Activated naive CD8-positive, alpha-beta T cell treated with anti-CD3 and anti-CD28 coated beads for 36 hours (primary cell): Measurements from ENCODE around the gene SLC17A5. TPM values are rescaled to one million over a fixed set of nuclear protein-coding genes. Genes with fewer than 3 reads are reported as not detected.
"Not testable (repeated sequence)": the region's sequence is repeated elsewhere in the genome, so short reads cannot be mapped to it uniquely, and the experiment has no call there.

Source experiments
- DNase-seq: peaks from one replicate; pipeline ENCODE4 v3.0.0; 2021
- H3K27ac Mint-ChIP-seq: one replicate; pipeline ENCODE4 v1.8.0; 2022; ENCODE audit warnings: mild to moderate bottlenecking, moderate library complexity, mixed read lengths
- H3K27me3 Mint-ChIP-seq: one replicate; pipeline ENCODE4 v1.8.0; 2022; ENCODE audit warnings: mild to moderate bottlenecking, mixed read lengths
- H3K36me3 Mint-ChIP-seq: one replicate; pipeline ENCODE4 v1.8.0; 2021; ENCODE audit warnings: mild to moderate bottlenecking, mixed read lengths
- H3K4me1 Mint-ChIP-seq: one replicate; pipeline ENCODE4 v1.8.0; 2021; ENCODE audit warnings: mixed read lengths
- H3K4me3 Mint-ChIP-seq: one replicate; pipeline ENCODE4 v1.8.0; 2022; ENCODE audit warnings: mild to moderate bottlenecking, moderate library complexity, mixed read lengths
- H3K9me3 Mint-ChIP-seq: one replicate; pipeline ENCODE4 v1.8.0; 2022; ENCODE audit warnings: mixed read lengths
- total RNA-seq, 2 experiments: library from RNA; stranded (reverse); gene quantifications; one replicate each; pipeline ENCODE4 v1.2.3, GENCODE V29; 2021

The SLC17A5 gene
- total RNA-seq, 2 experiments from 2014 or later, result 3.1 to 4.1 TPM

- not testable (repeated sequence) for H3K4me3 Mint-ChIP-seq, H3K36me3 Mint-ChIP-seq, H3K9me3 Mint-ChIP-seq, H3K27ac Mint-ChIP-seq, DNase-seq, H3K27me3 Mint-ChIP-seq, H3K4me1 Mint-ChIP-seq
Measured at GRCh38 chr6:73551115-73551514, 102.7 kb downstream of the SLC17A5 start.

- Mint-ChIP-seq H3K4me3 (no peak overlapping the region), H3K27ac (no peak overlapping the region), H3K36me3 (no peaks in the 10 kb centered on the region), H3K27me3 (peaks cover 3% of the 10 kb centered on the region), H3K4me1 (no peaks in the 10 kb centered on the region), H3K9me3 (no peaks in the 10 kb centered on the region)
- DNase-seq, result no peak
Measured at GRCh38 chr6:73548458-73549446, 105.0 kb downstream of the SLC17A5 start.

DNA sequence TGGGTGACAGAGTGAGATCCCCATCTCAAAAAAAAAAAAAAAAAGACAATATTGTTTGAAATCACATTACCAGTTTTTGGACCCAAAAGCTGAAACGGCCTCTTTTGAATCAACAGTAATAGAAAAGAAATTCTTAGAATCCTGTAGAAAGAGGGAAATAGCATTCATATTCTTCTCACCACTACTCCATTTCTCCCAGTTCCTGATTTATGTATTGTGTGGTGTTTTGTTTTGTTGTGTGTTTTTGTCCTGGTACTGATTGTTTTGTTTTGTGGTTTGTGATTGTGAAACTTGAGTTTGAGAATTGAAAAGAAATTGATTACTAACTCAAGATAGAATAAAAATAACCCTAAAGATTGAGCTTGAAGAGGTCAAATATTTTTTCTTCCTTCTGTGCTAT lies 106.8 kb downstream of the SLC17A5 start:
- no peak for DNase-seq
- Mint-ChIP-seq H3K4me3 (no peak overlapping the region), H3K27me3 (peaks cover 3% of the 10 kb centered on the region), H3K36me3 (no peaks in the 10 kb centered on the region), H3K27ac (no peak overlapping the region), H3K4me1 (no peaks in the 10 kb centered on the region), H3K9me3 (no peaks in the 10 kb centered on the region)

Other genes starting within 250 kb of the SLC17A5 start
- 10 to 100 TPM; 27.9 to 29.5 TPM for gene CGAS, start 201.7 kb downstream of the SLC17A5 start, total RNA-seq
- 10 to 100 TPM; 48.9 to 51.2 TPM for gene MTO1, start 192.3 kb downstream of the SLC17A5 start, total RNA-seq
- gene EEF1A1, start 133.0 kb downstream of the SLC17A5 start, total RNA-seq, result over 10,000 TPM in 1 of 2 experiments, 1,000 to 10,000 TPM in 1; 9,928 to 10,412 TPM
- 10 to 100 TPM; 12.2 to 12.4 TPM for gene CD109, start 42.2 kb upstream of the SLC17A5 start, total RNA-seq